Measurements from ENCODE around the gene CDNF.
"Not testable (repeated sequence)": the region's sequence is repeated elsewhere in the genome, so short reads cannot be mapped to it uniquely, and the experiment has no call there.

CDNF gene

GRCh38 chr10:14838582-14839304 is 906 bp upstream of the CDNF start:
- DNase-seq = peak; percentile 13

- DNase-seq = no peak
These were observed 657 bp downstream of the CDNF start for GRCh38 chr10:14837003-14837756.

- DNase-seq = no peak
These were observed 1.6 kb downstream of the CDNF start for GRCh38 chr10:14836208-14836607.

GRCh38 chr10:14833106-14833505 is 4.7 kb downstream of the CDNF start:
- DNase-seq = no peak

- DNase-seq = no peak
These were observed 11.6 kb downstream of the CDNF start for GRCh38 chr10:14826076-14826829.

GRCh38 chr10:14823966-14824365 is 13.9 kb downstream of the CDNF start:
- no peak for DNase-seq

GRCh38 chr10:14822879-14823755 is 14.7 kb downstream of the CDNF start:
- peak; percentile 19 for DNase-seq

GRCh38 chr10:14821635-14822375 is 16.0 kb downstream of the CDNF start:
- no peak for DNase-seq

GRCh38 chr10:14820775-14821154 is 17.1 kb downstream of the CDNF start:
- no peak for DNase-seq

GRCh38 chr10:14820010-14820774 is 17.6 kb downstream of the CDNF start:
- no peak for DNase-seq

GRCh38 chr10:14816717-14817116 is 21.1 kb downstream of the CDNF start:
- not testable (repeated sequence) for DNase-seq

- no peak for DNase-seq
These were observed 22.2 kb downstream of the CDNF start for GRCh38 chr10:14815681-14816080.

GRCh38 chr10:14812271-14812670 is 25.6 kb downstream of the CDNF start:
- no peak for DNase-seq

GRCh38 chr10:14810969-14811953 is 26.6 kb downstream of the CDNF start:
- no peak for DNase-seq

- no peak for DNase-seq
These were observed 31.5 kb downstream of the CDNF start for GRCh38 chr10:14806318-14806717.

- no peak for DNase-seq
These were observed 34.0 kb downstream of the CDNF start for GRCh38 chr10:14803827-14804226.

- DNase-seq = no peak
These were observed 36.1 kb downstream of the CDNF start for GRCh38 chr10:14801723-14802122.

- DNase-seq = no peak
These were observed 37.4 kb downstream of the CDNF start for GRCh38 chr10:14800397-14800796.

- DNase-seq = no peak
These were observed 39.2 kb downstream of the CDNF start for GRCh38 chr10:14798636-14799035.

- DNase-seq = no peak
These were observed 49.9 kb downstream of the CDNF start for GRCh38 chr10:14787938-14788337.
